ENCODE measurements around the gene MYO3B.

Gene MYO3B

DNA sequence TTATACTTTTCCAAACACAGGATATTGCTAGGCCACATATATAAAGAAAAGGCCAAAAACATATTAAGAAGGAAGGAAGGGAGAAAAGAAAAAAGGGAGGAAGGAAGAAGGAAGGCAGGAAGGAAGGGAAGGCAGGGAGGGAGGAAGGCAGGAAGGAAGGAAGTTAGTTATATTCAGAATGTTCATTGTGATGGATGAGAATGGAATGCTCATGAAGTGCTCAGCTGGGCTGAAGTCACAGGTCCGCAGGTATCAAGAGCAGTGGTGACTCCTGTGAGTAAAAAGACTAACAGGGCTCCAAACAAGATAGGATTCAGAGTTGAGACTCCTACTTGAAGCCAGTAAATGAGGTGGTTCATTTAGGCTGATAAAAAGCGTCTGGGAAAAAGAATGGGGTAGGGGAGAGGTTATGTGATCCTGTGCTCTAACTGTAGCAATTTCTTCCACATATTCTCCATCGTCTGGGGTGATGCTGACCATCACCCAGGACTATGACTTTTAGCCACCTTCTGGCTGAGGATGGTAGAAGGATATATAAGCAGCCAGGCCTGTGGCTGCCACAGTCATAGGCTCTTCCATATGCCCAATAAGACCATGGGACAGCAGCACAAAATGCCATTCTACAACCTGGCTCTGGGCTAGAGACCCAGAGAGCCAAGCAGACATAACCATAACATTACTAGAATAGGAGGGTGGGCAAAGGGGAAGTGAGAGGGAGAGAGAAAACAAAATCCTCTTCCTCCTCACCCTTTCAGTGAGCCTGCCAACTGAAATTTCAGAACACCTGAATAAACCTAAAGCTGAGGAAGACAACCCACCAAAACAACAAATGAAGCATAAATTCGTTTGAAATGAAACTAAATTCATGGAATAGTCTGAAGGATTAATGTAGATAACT lies 173.2 kb downstream of the MYO3B start:
- in situ Hi-C loops (cut with MboI; ENCODE audit: low pct_unique_long_range_greater_than_20kb, low sequenced_read_pairs, unreplicated experiment): no loop called here
- TF ChIP-seq, protein P1, sequence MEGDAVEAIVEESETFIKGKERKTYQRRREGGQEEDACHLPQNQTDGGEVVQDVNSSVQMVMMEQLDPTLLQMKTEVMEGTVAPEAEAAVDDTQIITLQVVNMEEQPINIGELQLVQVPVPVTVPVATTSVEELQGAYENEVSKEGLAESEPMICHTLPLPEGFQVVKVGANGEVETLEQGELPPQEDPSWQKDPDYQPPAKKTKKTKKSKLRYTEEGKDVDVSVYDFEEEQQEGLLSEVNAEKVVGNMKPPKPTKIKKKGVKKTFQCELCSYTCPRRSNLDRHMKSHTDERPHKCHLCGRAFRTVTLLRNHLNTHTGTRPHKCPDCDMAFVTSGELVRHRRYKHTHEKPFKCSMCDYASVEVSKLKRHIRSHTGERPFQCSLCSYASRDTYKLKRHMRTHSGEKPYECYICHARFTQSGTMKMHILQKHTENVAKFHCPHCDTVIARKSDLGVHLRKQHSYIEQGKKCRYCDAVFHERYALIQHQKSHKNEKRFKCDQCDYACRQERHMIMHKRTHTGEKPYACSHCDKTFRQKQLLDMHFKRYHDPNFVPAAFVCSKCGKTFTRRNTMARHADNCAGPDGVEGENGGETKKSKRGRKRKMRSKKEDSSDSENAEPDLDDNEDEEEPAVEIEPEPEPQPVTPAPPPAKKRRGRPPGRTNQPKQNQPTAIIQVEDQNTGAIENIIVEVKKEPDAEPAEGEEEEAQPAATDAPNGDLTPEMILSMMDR (IDR thresholded peaks at IDR 0.05; ENCODE audit: extremely low read depth, insufficient read depth, missing control alignments): no peak
- DNase-seq (ENCODE audit: low spot score): no peak

DNA sequence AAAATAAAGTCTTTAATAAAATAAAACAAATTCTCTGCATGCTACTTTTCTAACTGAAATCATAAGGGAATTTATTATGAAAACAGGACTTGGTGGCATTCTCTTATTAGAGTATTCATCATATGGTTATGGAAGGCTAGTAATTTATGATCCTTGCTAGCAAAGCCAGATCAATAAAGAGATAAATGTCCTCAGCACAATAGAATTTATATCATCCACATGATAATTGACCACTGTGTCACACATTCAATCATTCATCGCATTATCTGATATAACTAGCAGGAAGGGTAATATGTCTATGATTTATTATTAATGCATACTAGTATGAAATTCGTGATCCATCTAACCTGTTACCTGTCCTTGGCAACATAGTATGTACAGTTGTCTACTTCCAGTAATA lies 175.8 kb downstream of the MYO3B start:
- no peak for DNase-seq (ENCODE audit: low spot score)
- in situ Hi-C loops (cut with MboI; ENCODE audit: low pct_unique_long_range_greater_than_20kb, low sequenced_read_pairs, unreplicated experiment): no loop called here
- TF ChIP-seq, protein P1 (IDR thresholded peaks at IDR 0.05; ENCODE audit: extremely low read depth, insufficient read depth, missing control alignments): no peak

DNA sequence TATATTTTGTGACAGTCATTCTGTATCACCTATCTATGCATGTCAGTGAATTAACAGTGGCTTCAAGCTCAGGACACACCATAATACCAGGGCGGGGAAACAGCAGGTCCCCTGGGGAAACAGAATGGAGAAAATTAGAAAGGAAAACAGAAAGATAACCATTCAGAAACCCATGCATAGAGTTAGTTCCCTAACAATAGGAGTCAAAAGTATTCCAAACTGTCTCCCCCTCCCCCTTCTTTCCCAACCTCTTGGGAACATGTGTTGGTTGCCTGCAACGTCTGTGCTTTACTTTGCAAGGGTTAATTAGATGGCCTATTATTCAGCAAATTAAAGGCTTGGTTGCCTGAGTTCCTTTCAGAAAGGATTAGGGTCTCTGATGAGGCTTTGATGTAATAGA lies 176.4 kb downstream of the MYO3B start:
- no peak for DNase-seq (ENCODE audit: low spot score)
- in situ Hi-C loops (cut with MboI; ENCODE audit: low pct_unique_long_range_greater_than_20kb, low sequenced_read_pairs, unreplicated experiment): no loop called here

DNA sequence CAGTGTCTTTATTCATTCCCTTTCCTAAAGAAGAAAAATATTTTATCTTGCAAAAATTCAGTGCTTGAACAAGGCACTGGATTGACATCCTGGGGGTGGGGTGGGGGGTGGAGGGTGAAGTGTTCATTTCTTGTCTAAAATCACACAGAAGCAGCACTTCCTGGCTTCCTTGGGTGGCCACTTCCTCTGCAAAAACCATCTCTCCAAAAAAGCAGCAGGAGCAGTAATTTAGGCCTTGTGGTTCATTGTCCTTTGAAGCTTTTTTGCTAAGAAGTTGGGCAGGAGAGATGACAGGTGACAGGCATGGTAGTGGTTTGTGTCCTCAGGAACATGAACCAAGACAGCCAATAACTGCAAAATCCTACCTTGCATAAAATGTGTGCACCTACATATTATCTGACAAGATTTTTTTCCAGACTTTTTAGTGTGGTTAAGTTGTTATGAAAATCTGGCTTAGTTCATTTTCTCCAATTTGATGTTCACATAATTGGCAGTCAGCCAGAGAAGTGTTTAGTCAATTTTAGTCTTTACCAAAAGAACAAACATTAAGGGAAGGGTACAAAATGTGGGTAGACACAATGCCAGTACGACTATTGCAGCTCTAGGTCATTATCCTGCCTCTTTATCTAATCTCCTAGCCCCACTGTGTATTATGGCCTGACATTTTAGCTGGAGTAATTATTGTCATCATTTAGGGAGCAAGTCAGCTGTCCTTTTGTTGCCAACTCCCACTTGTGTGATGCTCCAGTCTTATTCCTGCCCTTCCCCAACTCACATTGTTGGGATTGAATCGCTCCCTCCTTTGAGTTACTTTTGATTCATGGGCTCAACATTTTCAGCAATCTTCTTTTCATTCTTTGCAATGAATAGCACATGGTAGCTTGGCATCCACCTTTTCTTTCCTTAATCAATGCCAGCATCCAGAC lies 177.2 kb downstream of the MYO3B start:
- DNase-seq (ENCODE audit: low spot score): no peak
- in situ Hi-C loops (cut with MboI; ENCODE audit: low pct_unique_long_range_greater_than_20kb, low sequenced_read_pairs, unreplicated experiment): no loop called here
- TF ChIP-seq, protein P1 (IDR thresholded peaks at IDR 0.05; ENCODE audit: extremely low read depth, insufficient read depth, missing control alignments): no peak

More for the DNA sequence above, 176.4 kb downstream of the MYO3B start:
- TF ChIP-seq, protein P1 (IDR thresholded peaks at IDR 0.05; ENCODE audit: extremely low read depth, insufficient read depth, missing control alignments): no peak

DNA sequence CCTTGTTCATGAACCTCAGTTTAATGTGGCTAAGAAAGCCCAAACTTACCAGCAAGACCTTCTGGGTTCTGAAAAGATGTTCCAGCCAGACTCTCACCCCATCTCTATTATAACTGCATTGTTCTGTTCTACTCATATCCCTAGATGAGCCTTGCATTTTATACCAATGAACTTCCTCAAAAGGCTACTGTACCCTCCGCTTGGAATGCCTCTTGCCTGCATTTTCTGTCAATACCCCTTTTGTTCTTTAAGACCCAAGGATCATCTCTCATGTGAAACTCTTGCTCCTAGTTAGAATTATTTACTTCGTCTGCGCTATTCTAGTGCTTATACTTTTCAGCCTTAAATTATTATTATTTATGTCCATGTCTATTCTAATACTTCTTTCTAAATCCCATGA lies 181.5 kb downstream of the MYO3B start:
- TF ChIP-seq, protein P1 (IDR thresholded peaks at IDR 0.05; ENCODE audit: extremely low read depth, insufficient read depth, missing control alignments): no peak
- no peak for DNase-seq (ENCODE audit: low spot score)

DNA sequence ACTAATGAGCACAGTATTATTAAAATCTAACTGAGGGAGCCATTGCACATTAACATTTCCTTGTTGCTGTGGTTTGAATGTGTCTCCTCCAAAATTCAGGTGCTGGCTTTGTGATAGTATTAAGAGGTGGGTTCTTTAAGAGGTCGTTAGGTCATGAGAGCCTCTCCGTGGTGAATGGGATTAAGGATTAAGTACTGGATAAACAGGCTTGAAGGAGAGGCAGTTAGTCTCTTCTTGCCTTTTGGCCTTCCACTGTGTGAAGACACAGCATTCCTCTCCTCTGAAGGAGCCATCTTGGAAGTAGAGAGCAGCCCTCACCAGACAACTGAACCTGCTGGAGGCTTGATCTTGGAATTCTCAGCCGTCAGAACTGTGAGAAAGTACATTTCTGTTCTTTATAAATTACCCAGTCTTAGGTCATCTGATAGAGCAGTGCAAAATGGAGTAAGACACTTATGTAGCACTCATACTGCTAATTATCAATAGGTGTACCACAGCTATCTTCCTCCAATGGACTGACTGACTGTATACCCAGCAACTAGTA lies 182.7 kb downstream of the MYO3B start:
- in situ Hi-C loops (cut with MboI; ENCODE audit: low pct_unique_long_range_greater_than_20kb, low sequenced_read_pairs, unreplicated experiment): loop anchor here (10.0 kb wide), 1 partner anchor 126 kb away; no protein-coding TSS in a partner anchor
- TF ChIP-seq, protein P1 (IDR thresholded peaks at IDR 0.05; ENCODE audit: extremely low read depth, insufficient read depth, missing control alignments): no peak
- DNase-seq (ENCODE audit: low spot score): no peak

More for the DNA sequence above, 181.5 kb downstream of the MYO3B start:
- in situ Hi-C loops (cut with MboI; ENCODE audit: low pct_unique_long_range_greater_than_20kb, low sequenced_read_pairs, unreplicated experiment): no loop called here
